Activated effector memory CD4-positive, alpha-beta T cell treated with anti-CD3 and anti-CD28 coated beads, Interleukin-2, amount 50 U/mL, for 16 hours (primary cell): ENCODE data around the gene SYNE2.
"Not testable (repeated sequence)": the region's sequence is repeated elsewhere in the genome, so short reads cannot be mapped to it uniquely, and the experiment has no call there.

Experiments used
- DNase-seq: peaks from one replicate; pipeline ENCODE4 v3.0.0-alpha.2; 2020

Gene SYNE2

GRCh38 chr14:64202716-64203115 lies 349.9 kb downstream of the SYNE2 start:
- no peak for DNase-seq

- DNase-seq, result no peak
Measured at GRCh38 chr14:64203366-64204006, 350.7 kb downstream of the SYNE2 start.

- DNase-seq, result no peak
Measured at GRCh38 chr14:64208261-64208660, 355.5 kb downstream of the SYNE2 start.

GRCh38 chr14:64208981-64209380 lies 356.2 kb downstream of the SYNE2 start:
- no peak for DNase-seq

GRCh38 chr14:64209444-64210131 lies 356.8 kb downstream of the SYNE2 start:
- no peak for DNase-seq

GRCh38 chr14:64210216-64210615 lies 357.4 kb downstream of the SYNE2 start:
- DNase-seq, result no peak

- not testable (repeated sequence) for DNase-seq
Measured at GRCh38 chr14:64210912-64211311, 358.1 kb downstream of the SYNE2 start.

GRCh38 chr14:64212666-64213065 lies 359.9 kb downstream of the SYNE2 start:
- no peak for DNase-seq

- DNase-seq, result no peak
Measured at GRCh38 chr14:64213086-64213485, 360.3 kb downstream of the SYNE2 start.

- DNase-seq, result no peak
Measured at GRCh38 chr14:64213853-64214570, 361.2 kb downstream of the SYNE2 start.

- DNase-seq, result no peak
Measured at GRCh38 chr14:64215274-64215673, 362.5 kb downstream of the SYNE2 start.

GRCh38 chr14:64215978-64216377 lies 363.2 kb downstream of the SYNE2 start:
- no peak for DNase-seq

GRCh38 chr14:64217308-64217707 lies 364.5 kb downstream of the SYNE2 start:
- DNase-seq, result no peak

GRCh38 chr14:64217834-64218233 lies 365.0 kb downstream of the SYNE2 start:
- no peak for DNase-seq

GRCh38 chr14:64218344-64219240 lies 365.8 kb downstream of the SYNE2 start:
- no peak for DNase-seq

GRCh38 chr14:64220056-64220455 lies 367.3 kb downstream of the SYNE2 start:
- no peak for DNase-seq

- DNase-seq, result no peak
Measured at GRCh38 chr14:64220466-64220865, 367.7 kb downstream of the SYNE2 start.

- no peak for DNase-seq
Measured at GRCh38 chr14:64221391-64222003, 368.7 kb downstream of the SYNE2 start.

- DNase-seq, result no peak
Measured at GRCh38 chr14:64225151-64225757, 372.4 kb downstream of the SYNE2 start.

- DNase-seq, result no peak
Measured at GRCh38 chr14:64227856-64228255, 375.1 kb downstream of the SYNE2 start.

GRCh38 chr14:64229489-64229888 lies 376.7 kb downstream of the SYNE2 start:
- no peak for DNase-seq
